Stomach (tissue), 9 donors: ENCODE results near the gene LRMDA. TPM values are rescaled to one million over a fixed set of nuclear protein-coding genes. Genes with fewer than 3 reads are reported as not detected.
"Not testable (repeated sequence)": the region's sequence is repeated elsewhere in the genome, so short reads cannot be mapped to it uniquely, and the experiment has no call there.

Experiments used
- DNase-seq, 2 donors: peaks; one replicate each; pipeline versions ENCODE4 v3.0.0 to v3.0.0-alpha.2; 2013 to 2019
- H3K27ac ChIP-seq, 5 donors: fragments of 200-600 bp in 4 of 5; sonication (generic) in 4 of 5; one replicate each; pipeline ENCODE4 v1.5.1; 2013 to 2019; ENCODE audit warnings: mild to moderate bottlenecking in 1 of 5, moderate library complexity in 1 of 5
- H3K27me3 ChIP-seq, 3 donors: fragments of 200-600 bp; sonication (generic); one replicate each; pipeline ENCODE4 v1.5.1; 2017 to 2019; ENCODE audit warnings: mixed run types in 1 of 3
- H3K36me3 ChIP-seq, 4 donors: fragments of 200-600 bp; sonication (generic); 1 replicate in 3 of 4; 2 replicates in 1 of 4; pipeline ENCODE4 v1.5.1; 2016 to 2019
- H3K4me1 ChIP-seq, 4 donors: fragments of 200-600 bp; sonication (generic); one replicate each; pipeline ENCODE4 v1.5.1; 2016 to 2019
- H3K4me3 ChIP-seq, 4 donors: fragments of 200-600 bp; sonication (generic) in 3 of 4; one replicate each; pipeline ENCODE4 v1.5.1; 2016 to 2019; ENCODE audit warnings: mild to moderate bottlenecking in 1 of 4
- H3K9me3 ChIP-seq, 4 donors: fragments of 200-600 bp; sonication (generic); one replicate each; pipeline ENCODE4 v1.5.1; 2016 to 2019
- CTCF ChIP-seq, 7 experiments: fragments of 450-650 bp in 4 of 7; fragments of 200-600 bp in 3 of 7; sonication (generic) in 3 of 7; IDR thresholded peaks; one replicate each; pipeline ENCODE4 v1.5.1; 2016 to 2019; ENCODE audit warnings: antibody characterized with exemption in 7 of 7, control low read depth in 2 of 7, mild to moderate bottlenecking in 1 of 7
- EP300 ChIP-seq: sonication (generic); formaldehyde crosslinking; IDR thresholded peaks from one replicate; pipeline ENCODE4 v1.6.1; 2017; ENCODE audit warnings: antibody characterized with exemption
- POLR2A ChIP-seq, 4 donors: fragments of 450-650 bp; IDR thresholded peaks; one replicate each; pipeline ENCODE4 v1.6.1; 2016; ENCODE audit warnings: antibody characterized with exemption in 4 of 4, control low read depth in 2 of 4, mild to moderate bottlenecking in 1 of 4, moderate library complexity in 1 of 4
- POLR2AphosphoS5 ChIP-seq, 3 donors: sonication (generic); formaldehyde crosslinking; IDR thresholded peaks; one replicate each; pipeline ENCODE4 v1.6.1; 2016; ENCODE audit warnings: antibody characterized with exemption in 3 of 3
- WGBS, 5 donors: extraction: QIAGEN DNeasy Blood & Tissue Kit in 3 of 5; methylation state at CpG; one replicate each; pipeline versions ENCODE4 v1.1.5 to v1.1.7; 2013 to 2018; 5-methylcytosine and 5-hydroxymethylcytosine counted together
- intact Hi-C: fragments of 100-400 bp; cut with DNase I; formaldehyde crosslinking; loops from one replicate; pipeline ENCODE4 v1.15.1; 2023; ENCODE audit warnings: low total_unique reads
- polyA plus RNA-seq, 3 donors: library from polyadenylated mRNA; stranded (reverse); fragments of 200-250 nt; gene quantifications; one replicate each; pipeline ENCODE4 v1.2.3, GENCODE V29; 2013
- total RNA-seq, 5 donors: library from RNA; depleted of rRNA; stranded (reverse); fragments of >200 nt; gene quantifications; one replicate each; pipeline versions ENCODE4 v1.1.0 to v1.2.3, GENCODE V29; 2014 to 2016
- donor health status: healthy with polysubstance abuse.
- donor health status: Bipolar disorder and iron deficiency.
- donor health status: healthy.

The LRMDA gene
- total and polyA plus RNA-seq, 8 donors: 1.3 to 30.2 (median 13.6) TPM; not detected in 1

GRCh38 chr10:75744261-75744660, 312.8 kb downstream of the LRMDA start:
- Histone ChIP-seq H3K4me1 (no peaks in the 10 kb centered on the region), H3K9me3 (no peaks in the 10 kb centered on the region), H3K36me3 (no peaks in the 10 kb centered on the region), H3K27ac (no peak overlapping the region), H3K27me3 (no peaks in the 10 kb centered on the region), H3K4me3 (no peak overlapping the region)
- intact Hi-C loops: no loop called here
- peak in 1 of 2 donors; percentile 27 for DNase-seq
- TF ChIP-seq CTCF (IDR thresholded peaks at IDR 0.05) (no peak), EP300 (no peak), POLR2A (IDR thresholded peaks at IDR 0.05) (no peak), POLR2AphosphoS5 (IDR thresholded peaks at IDR 0.05) (no peak)

DNA sequence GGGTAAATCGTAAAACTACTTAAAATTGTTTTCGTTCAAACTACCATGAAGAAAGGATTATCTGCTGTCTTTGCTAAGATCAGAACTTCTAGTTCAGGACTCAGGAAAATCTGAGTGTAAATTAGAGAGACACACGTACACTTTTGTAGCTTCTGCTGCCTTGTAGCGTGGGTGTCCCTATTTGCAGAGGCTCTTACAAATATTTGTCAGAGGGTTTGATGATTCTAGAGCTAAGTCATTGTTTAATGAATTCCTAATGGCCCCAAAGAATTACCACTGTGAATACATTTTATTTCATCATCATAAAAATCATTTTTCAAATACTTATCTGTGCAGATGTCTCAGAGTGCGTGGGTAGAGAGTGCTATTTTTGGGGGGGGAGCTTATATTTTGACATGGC, 314.9 kb downstream of the LRMDA start:
- Histone ChIP-seq H3K4me1 (no peaks in the 10 kb centered on the region), H3K27ac (no peak overlapping the region), H3K9me3 (no peaks in the 10 kb centered on the region), H3K36me3 (no peaks in the 10 kb centered on the region), H3K4me3 (no peak overlapping the region), H3K27me3 (no peaks in the 10 kb centered on the region)
- TF ChIP-seq POLR2A (IDR thresholded peaks at IDR 0.05) (no peak), CTCF (IDR thresholded peaks at IDR 0.05) (no peak), EP300 (no peak), POLR2AphosphoS5 (IDR thresholded peaks at IDR 0.05) (no peak)
- WGBS, 5 donors: 78 to 87% (median 83%) methylated on average over 5 of the region's 5 CpGs
- intact Hi-C loops: no loop called here
- DNase-seq: no peak

DNA sequence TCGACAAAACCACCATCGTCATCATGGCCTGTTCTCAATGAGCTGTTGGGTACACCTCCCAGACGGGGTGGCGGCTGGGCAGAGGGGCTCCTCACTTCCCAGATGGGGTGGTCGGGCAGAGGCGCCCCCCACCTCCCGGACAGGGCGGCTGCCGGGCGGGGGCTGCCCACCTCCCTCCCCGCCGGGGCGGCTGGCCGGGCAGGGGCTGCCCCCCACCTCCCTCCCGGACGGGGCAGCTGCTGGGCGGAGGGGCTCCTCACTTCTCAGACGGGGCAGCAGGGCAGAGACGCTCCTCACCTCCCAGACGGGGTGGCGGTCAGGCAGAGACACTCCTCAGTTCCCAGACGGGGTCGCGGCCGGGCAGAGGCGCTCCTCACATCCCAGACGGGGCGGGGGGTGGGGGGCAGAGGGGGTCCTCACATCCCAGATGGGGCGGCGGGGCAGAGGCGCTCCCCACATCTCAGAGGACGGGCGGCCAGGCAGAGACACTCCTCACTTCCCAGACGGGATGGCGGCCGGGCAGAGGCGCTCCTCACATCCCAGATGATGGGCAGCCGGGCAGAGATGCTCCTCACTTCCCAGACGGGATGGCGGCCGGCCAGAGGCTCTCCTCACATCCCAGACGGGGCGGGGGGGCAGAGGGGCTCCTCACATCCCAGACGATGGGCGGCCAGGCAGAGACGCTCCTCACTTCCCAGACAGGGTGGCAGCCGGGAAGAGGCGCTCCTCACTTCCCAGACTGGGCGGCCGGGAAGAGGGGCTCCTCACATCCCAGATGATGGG, 318.9 kb downstream of the LRMDA start:
- DNase-seq: not testable (repeated sequence)

DNA sequence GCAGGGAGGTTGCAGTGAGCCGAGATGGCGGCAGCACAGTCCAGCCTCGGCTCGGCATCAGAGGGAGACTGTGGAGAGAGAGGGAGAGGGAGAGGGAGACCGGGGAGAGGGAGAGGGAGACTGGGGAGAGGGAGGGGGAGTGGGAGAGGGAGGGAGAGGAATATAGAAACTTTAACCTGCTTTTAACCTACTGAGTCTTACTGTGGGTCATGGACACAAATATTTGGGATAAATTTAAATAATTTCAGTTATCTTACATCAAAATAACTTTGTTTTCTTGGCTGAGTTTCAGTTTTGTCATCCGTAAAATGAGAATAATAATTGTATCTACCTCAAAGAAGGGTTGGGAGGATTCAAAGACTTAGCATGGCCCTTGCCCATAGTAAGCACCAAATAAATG, 319.8 kb downstream of the LRMDA start:
- no peak for TF ChIP-seq POLR2AphosphoS5 (IDR thresholded peaks at IDR 0.05)
- TF ChIP-seq POLR2A (IDR thresholded peaks at IDR 0.05): no peak
- TF ChIP-seq EP300: no peak
- no peak for TF ChIP-seq CTCF (IDR thresholded peaks at IDR 0.05)
- H3K27ac ChIP-seq: no peak overlapping the region
- no peak overlapping the region for H3K4me3 ChIP-seq
- no peaks in the 10 kb centered on the region for H3K27me3 ChIP-seq
- no peaks in the 10 kb centered on the region for H3K36me3 ChIP-seq
- intact Hi-C loops: no loop called here
- peaks cover 0 to 7% (median 0%) of the 10 kb centered on the region in 4 donors for H3K4me1 ChIP-seq
- DNase-seq: no peak
- no peaks in the 10 kb centered on the region for H3K9me3 ChIP-seq
- 92 to 100% (median 97%) methylated on average over 2 to 6 of the region's 6 CpGs for WGBS, 5 donors

More for the DNA sequence above, 318.9 kb downstream of the LRMDA start:
- H3K27ac ChIP-seq, H3K27me3 ChIP-seq, H3K36me3 ChIP-seq, intact Hi-C loops, H3K4me3 ChIP-seq, H3K9me3 ChIP-seq, H3K4me1 ChIP-seq: not testable (repeated sequence)
- WGBS, 5 donors: 91 to 97% (median 97%) methylated on average over 18 to 50 of the region's 50 CpGs

- Histone ChIP-seq H3K36me3 (no peaks in the 10 kb centered on the region), H3K9me3 (no peaks in the 10 kb centered on the region), H3K27ac (no peak overlapping the region), H3K27me3 (no peaks in the 10 kb centered on the region), H3K4me3 (no peak overlapping the region), H3K4me1 (peaks cover 0 to 7% (median 0%) of the 10 kb centered on the region in 4 donors)
- TF ChIP-seq CTCF (IDR thresholded peaks at IDR 0.05): no peak
- TF ChIP-seq POLR2AphosphoS5 (IDR thresholded peaks at IDR 0.05): no peak
- no peak for TF ChIP-seq POLR2A (IDR thresholded peaks at IDR 0.05)
- no peak for TF ChIP-seq EP300
- intact Hi-C loops: no loop called here
- 84 to 95% (median 90%) methylated on average over 3 of the region's 3 CpGs for WGBS, 5 donors
- DNase-seq: no peak
Observed at GRCh38 chr10:75753621-75754020, 322.2 kb downstream of the LRMDA start.
